GM12891 (cell line): ENCODE data around the gene ORAI3.
"Not testable (repeated sequence)": the region's sequence is repeated elsewhere in the genome, so short reads cannot be mapped to it uniquely, and the experiment has no call there.

Experiments used
- DNase-seq: peaks from one replicate; pipeline ENCODE4 v3.0.0; 2011; ENCODE audit warnings: low spot score; ENCODE audit not compliant: insufficient read length
- FAIRE-seq: peaks from 2 replicates; lab custom pipeline; 2011; peaks lifted over from hg19 to GRCh38; lab: Jason Lieb, UNC
- PAX5 ChIP-seq: IDR thresholded peaks from 2 replicates; pipeline ENCODE4 v1.6.1; 2011; ENCODE audit warnings: low read length, moderate library complexity, mild to moderate bottlenecking; ENCODE audit not compliant: insufficient read depth, severe bottlenecking
- POLR2A ChIP-seq: IDR thresholded peaks from 2 replicates; pipeline ENCODE4 v1.6.1; 2011; ENCODE audit warnings: low read depth, low read length, control low read depth
- POLR2AphosphoS5 ChIP-seq: IDR thresholded peaks from 2 replicates; pipeline ENCODE4 v1.6.1; 2011; ENCODE audit warnings: low read depth, low read length, control low read depth
- POU2F2 ChIP-seq: IDR thresholded peaks from 2 replicates; pipeline ENCODE4 v1.6.1; 2011; ENCODE audit warnings: low read depth, mild to moderate bottlenecking, control low read depth, low read length, moderate library complexity
- SPI1 ChIP-seq: IDR thresholded peaks from 2 replicates; pipeline ENCODE4 v1.6.1; 2011; ENCODE audit warnings: low read depth, low read length, control low read depth
- TAF1 ChIP-seq: IDR thresholded peaks from 2 replicates; pipeline ENCODE4 v1.6.1; 2011; ENCODE audit warnings: low read depth, low read length, control low read depth

Gene ORAI3

GRCh38 chr16:30929167-30929566, 19.7 kb upstream of the ORAI3 start:
- FAIRE-seq (no peak), DNase-seq (no peak)
- TF ChIP-seq POU2F2 = no peak
- TF ChIP-seq SPI1 = no peak
- no peak for TF ChIP-seq PAX5
- TF ChIP-seq POLR2A = no peak
- no peak for TF ChIP-seq POLR2AphosphoS5

- FAIRE-seq (no peak), DNase-seq (no peak)
- TF ChIP-seq TAF1 (no peak), POLR2AphosphoS5 (no peak), PAX5 (no peak), POU2F2 (no peak), POLR2A (no peak), SPI1 (no peak)
These were observed 18.7 kb upstream of the ORAI3 start for GRCh38 chr16:30930160-30930571.

- no peak for FAIRE-seq
- TF ChIP-seq POLR2A (no peak), POLR2AphosphoS5 (no peak), SPI1 (no peak), PAX5 (no peak), POU2F2 (no peak), TAF1 (no peak)
- DNase-seq = no peak
These were observed 17.7 kb upstream of the ORAI3 start for GRCh38 chr16:30931068-30931650.

- FAIRE-seq (peak; percentile 87), DNase-seq (no peak)
- no peak for TF ChIP-seq POLR2AphosphoS5
- no peak for TF ChIP-seq SPI1
- TF ChIP-seq PAX5 = no peak
- no peak for TF ChIP-seq TAF1
- TF ChIP-seq POU2F2 = no peak
- TF ChIP-seq POLR2A = no peak
These were observed 13.9 kb upstream of the ORAI3 start for GRCh38 chr16:30934827-30935557.

GRCh38 chr16:30937692-30938091, 11.2 kb upstream of the ORAI3 start:
- FAIRE-seq (no peak), DNase-seq (no peak)
- TF ChIP-seq POLR2A (no peak), TAF1 (no peak), SPI1 (0 out of 2 replicates have a peak, but pooled peaks have one; percentile 1), POU2F2 (no peak), PAX5 (no peak)

DNA sequence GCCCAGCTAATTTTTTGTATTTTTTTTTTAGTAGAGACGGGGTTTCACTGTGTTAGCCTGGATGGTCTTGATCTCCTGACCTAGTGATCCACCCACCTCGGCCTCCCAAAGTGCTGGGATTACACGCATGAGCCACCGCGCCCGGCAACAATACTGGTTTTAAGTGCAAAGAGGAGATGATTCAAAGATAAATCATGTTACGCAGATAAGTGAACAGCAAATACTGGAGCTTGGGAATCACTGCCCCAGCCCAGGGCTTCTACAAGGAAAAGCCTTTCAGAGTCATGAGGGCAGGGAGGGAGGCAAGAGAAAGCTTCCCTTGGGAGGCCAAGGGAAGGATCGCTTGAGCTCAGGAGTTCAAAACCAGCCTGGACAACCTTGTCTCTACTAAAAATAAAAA, 9.3 kb upstream of the ORAI3 start:
- not testable (repeated sequence) for FAIRE-seq

GRCh38 chr16:30941600-30942425, 7.1 kb upstream of the ORAI3 start:
- TF ChIP-seq PAX5 (no peak), SPI1 (peak; percentile 18; the same call in 1 of the 2 replicates)

More for the DNA sequence above, 9.3 kb upstream of the ORAI3 start:
- not testable (repeated sequence) for DNase-seq

DNA sequence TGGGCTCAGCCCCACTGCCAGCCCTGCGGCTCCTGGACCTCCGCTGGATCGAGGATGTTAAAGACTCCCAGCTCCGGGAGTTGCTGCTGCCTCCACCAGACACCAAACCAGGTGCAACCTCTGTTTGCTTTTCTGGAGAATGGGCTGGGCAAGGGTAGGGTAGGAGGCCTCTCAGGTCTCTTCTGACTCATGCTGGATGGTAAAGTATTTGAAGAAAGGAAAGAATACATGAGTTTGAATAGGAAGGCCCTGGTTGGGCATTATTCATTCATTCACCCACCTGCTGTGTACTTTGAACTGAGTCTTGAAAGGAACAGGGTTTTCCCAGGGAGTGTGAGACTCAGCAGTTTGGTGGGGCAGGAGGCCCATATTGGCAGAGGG, 6.5 kb upstream of the ORAI3 start:
- FAIRE-seq (no peak), DNase-seq (no peak)
- TF ChIP-seq TAF1 (no peak), PAX5 (no peak), POLR2AphosphoS5 (no peak), POU2F2 (no peak), POLR2A (no peak), SPI1 (no peak)

More at GRCh38 chr16:30941600-30942425, 7.1 kb upstream of the ORAI3 start:
- DNase-seq (peak; percentile 91), FAIRE-seq (peak; percentile 94)

- no peak for FAIRE-seq
These were observed 4.5 kb upstream of the ORAI3 start for GRCh38 chr16:30944352-30944751.

More at GRCh38 chr16:30944352-30944751, 4.5 kb upstream of the ORAI3 start:
- DNase-seq = no peak
- TF ChIP-seq TAF1 = no peak
- no peak for TF ChIP-seq SPI1
- TF ChIP-seq POU2F2 = no peak
- no peak for TF ChIP-seq PAX5
- no peak for TF ChIP-seq POLR2A
- no peak for TF ChIP-seq POLR2AphosphoS5
